K562 (cell line): ENCODE results near the gene MATN4. TPM values are rescaled to one million over a fixed set of nuclear protein-coding genes. Genes with fewer than 3 reads are reported as not detected.

Experiments used
- FOSL1 ChIP-seq: fragments of 200-800 bp; sonication (Bioruptor generic); conservative IDR thresholded peaks from 2 replicates; pipeline ENCODE4 v1.6.1; 2016; ENCODE audit warnings: missing genetic modification characterization, missing compliant biosample characterization
- FOXJ2 ChIP-seq: fragments of 200-800 bp; sonication (Bioruptor generic); IDR thresholded peaks from 2 replicates; pipeline ENCODE4 v1.6.1; 2016; ENCODE audit warnings: missing genetic modification characterization, missing compliant biosample characterization
- KAT2B ChIP-seq: IDR thresholded peaks from one replicate; pipeline ENCODE4 v1.6.1; 2012; ENCODE audit warnings: low read depth, mild to moderate bottlenecking, control low read depth, inconsistent platforms, low read length, moderate library complexity
- LEF1 ChIP-seq: fragments of 450-650 bp; IDR thresholded peaks from 2 replicates; pipeline ENCODE4 v1.6.1; 2016; ENCODE audit warnings: mild to moderate bottlenecking
- MTA3 ChIP-seq: fragments of 450-650 bp; formaldehyde crosslinking; IDR thresholded peaks from 2 replicates; pipeline ENCODE4 v1.6.1; 2017; ENCODE audit warnings: mild to moderate bottlenecking, borderline replicate concordance
- NFATC3 ChIP-seq: fragments of 450-650 bp; IDR thresholded peaks from 2 replicates; pipeline ENCODE4 v1.6.1; 2017; ENCODE audit warnings: mild to moderate bottlenecking
- NR2C2 ChIP-seq, 2 experiments: fragments of 200-800 bp in 1 of 2; sonication (Bioruptor generic) in 1 of 2; sonication (generic) in 1 of 2; formaldehyde crosslinking in 1 of 2; IDR thresholded peaks; 2 replicates each; pipeline versions ENCODE4 v1.6.1 to v1.8.0; 2016 to 2022; ENCODE audit warnings: mild to moderate bottlenecking in 1 of 2, missing compliant biosample characterization in 1 of 2, missing genetic modification characterization in 1 of 2, missing genetic modification reagents in 1 of 2
- PCBP2 ChIP-seq: fragments of 200-400 bp; formaldehyde crosslinking; IDR thresholded peaks from 2 replicates; pipeline ENCODE4 v1.6.1; 2018; ENCODE audit warnings: low read length, low read depth, mild to moderate bottlenecking, moderate library complexity; ENCODE audit not compliant: poor library complexity, severe bottlenecking
- POLR2A ChIP-seq: fragments of 450-650 bp; conservative IDR thresholded peaks from 2 replicates; pipeline ENCODE4 v1.6.1; 2016
- POLR2AphosphoS2 ChIP-seq: IDR thresholded peaks from 2 replicates; pipeline ENCODE4 v1.6.1; 2012; ENCODE audit warnings: low read length, improper control_type of control experiment
- RAD21 ChIP-seq, 2 experiments: fragments of 250-450 bp in 1 of 2; fragments of 450-650 bp in 1 of 2; sonication (Bioruptor Pico) in 1 of 2; formaldehyde crosslinking in 1 of 2; IDR thresholded peaks in 1 of 2; conservative IDR thresholded peaks in 1 of 2; 2 replicates each; pipeline versions ENCODE4 v1.4.0 to v1.8.0; 2020 to 2022; ENCODE audit warnings: mild to moderate bottlenecking in 2 of 2, moderate library complexity in 1 of 2
- RBM25 ChIP-seq: fragments of 200-400 bp; formaldehyde crosslinking; IDR thresholded peaks from 2 replicates; pipeline ENCODE4 v1.6.1; 2018; ENCODE audit warnings: low read length, low read depth, moderate library complexity; ENCODE audit not compliant: severe bottlenecking
- RBM34 ChIP-seq: fragments of 200-400 bp; formaldehyde crosslinking; IDR thresholded peaks from 2 replicates; pipeline ENCODE4 v1.6.1; 2018; ENCODE audit warnings: low read length, borderline replicate concordance; ENCODE audit not compliant: insufficient read depth
- U2AF2 ChIP-seq: fragments of 200-400 bp; formaldehyde crosslinking; optimal IDR thresholded peaks from 2 replicates; pipeline ENCODE3; 2017; ENCODE audit warnings: low read depth, mild to moderate bottlenecking, low read length
- ZNF407 ChIP-seq: fragments of 450-650 bp; IDR thresholded peaks from 2 replicates; pipeline ENCODE4 v1.6.1; 2016; ENCODE audit warnings: low read depth
- polyA plus RNA-seq, 8 experiments: library from polyadenylated mRNA; depleted of rRNA in 4 of 8; stranded (reverse) in 5 of 8; unstranded in 3 of 8; fragments of >200 nt; fragmentation: Nextera tagmentation in 2 of 8; fragmentation: Illumina TruSeq in 1 of 8; extraction: Ambion mirVana in 2 of 8; extraction: Trizol in 1 of 8; gene quantifications; 2 replicates each; pipeline versions ENCODE4 v1.2.1 to v1.2.3, GENCODE V29; 2011 to 2014; ENCODE audit warnings: inconsistent platforms in 1 of 8, missing spikeins in 1 of 8
- total RNA-seq, 7 experiments: library from RNA; depleted of rRNA in 6 of 7; stranded (reverse); fragments of >200 nt in 6 of 7; fragmentation: Illumina TruSeq in 2 of 7; extraction: Trizol in 2 of 7; gene quantifications; 2 replicates each; pipeline versions ENCODE4 v1.2.1 to v1.2.3, GENCODE V29; 2011 to 2021; ENCODE audit warnings: low replicate concordance in 1 of 7
- TF ChIP-seq, protein P1 (sequence below): fragments of 450-650 bp; conservative IDR thresholded peaks from 2 replicates; pipeline ENCODE4 v1.6.1; 2016; ENCODE audit warnings: missing genetic modification characterization, low read depth, mild to moderate bottlenecking, missing compliant biosample characterization, moderate library complexity

Gene MATN4
- total and polyA plus RNA-seq, 9 of the 15 experiments (the other 6 are each of a cell fraction or from before 2014, with no cell fraction given), result 0.09 TPM; not detected in 8

DNA sequence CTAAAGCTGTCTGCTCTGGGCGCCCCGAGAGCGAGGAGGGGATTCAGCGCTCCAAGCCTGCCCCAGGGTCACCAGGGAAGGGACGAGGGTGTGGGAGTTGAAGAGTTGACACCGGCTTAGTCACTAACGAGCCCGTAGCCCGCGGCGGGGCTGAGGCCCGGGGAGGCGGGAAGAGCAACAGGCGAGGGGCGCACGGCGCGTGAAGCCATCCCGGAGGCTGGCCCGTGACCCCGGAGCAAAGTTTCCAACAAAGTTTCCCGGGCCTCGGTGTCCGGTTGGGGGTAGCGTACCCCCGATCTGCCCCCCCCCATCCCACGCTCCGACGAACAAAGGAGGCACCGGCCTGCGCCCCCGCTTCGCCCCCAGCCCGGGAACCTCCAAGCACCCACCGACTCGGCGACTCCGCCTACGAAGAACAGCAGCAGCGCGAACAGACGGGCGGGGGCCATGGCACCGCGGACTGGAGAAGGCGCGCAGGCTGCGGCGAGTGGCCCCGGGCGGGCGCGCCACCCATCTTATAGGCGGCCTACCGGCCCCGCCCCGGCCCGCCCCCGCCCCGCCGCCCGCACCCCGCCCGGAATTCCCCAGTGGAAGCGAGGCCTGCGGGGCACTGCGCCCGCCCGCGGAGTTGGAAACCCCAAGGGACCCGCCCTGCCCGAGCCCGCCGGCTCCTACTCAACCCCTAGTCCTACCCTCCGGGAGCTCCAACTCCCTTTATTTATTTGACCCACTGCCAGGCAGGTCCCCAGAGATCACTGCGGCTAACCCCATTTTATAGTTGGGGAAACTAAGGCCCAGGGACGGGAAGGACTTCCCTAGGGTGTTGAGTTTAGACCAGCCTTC is 40.1 kb upstream of the MATN4 start, which contains the start of gene SDC4 (continued):
- TF ChIP-seq U2AF2, result no peak
- no peak for TF ChIP-seq KAT2B
- TF ChIP-seq POLR2AphosphoS2, result peak; percentile 42; the same call in 1 of the 2 replicates
- peak; percentile 62 for TF ChIP-seq RBM25
- TF ChIP-seq ZNF407, result no peak
- TF ChIP-seq, protein P1, sequence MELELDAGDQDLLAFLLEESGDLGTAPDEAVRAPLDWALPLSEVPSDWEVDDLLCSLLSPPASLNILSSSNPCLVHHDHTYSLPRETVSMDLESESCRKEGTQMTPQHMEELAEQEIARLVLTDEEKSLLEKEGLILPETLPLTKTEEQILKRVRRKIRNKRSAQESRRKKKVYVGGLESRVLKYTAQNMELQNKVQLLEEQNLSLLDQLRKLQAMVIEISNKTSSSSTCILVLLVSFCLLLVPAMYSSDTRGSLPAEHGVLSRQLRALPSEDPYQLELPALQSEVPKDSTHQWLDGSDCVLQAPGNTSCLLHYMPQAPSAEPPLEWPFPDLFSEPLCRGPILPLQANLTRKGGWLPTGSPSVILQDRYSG, result no peak
- no peak for TF ChIP-seq NFATC3
- peak; percentile 55 for TF ChIP-seq FOSL1 (tag)
- TF ChIP-seq RBM34, result no peak
- peak; percentile 68; the same call in 1 of the 2 replicates for TF ChIP-seq MTA3
- peak; percentile 95 for TF ChIP-seq POLR2A
- TF ChIP-seq PCBP2, result no peak
- TF ChIP-seq NR2C2 (CRISPR knock-in tag; IDR thresholded peaks at IDR 0.05), result no peak
- peak; percentile 56; the same call in 1 of the 2 replicates for TF ChIP-seq NR2C2 (tag; IDR thresholded peaks at IDR 0.05)
- TF ChIP-seq FOXJ2 (tag), result no peak
- TF ChIP-seq LEF1, result no peak
- TF ChIP-seq RAD21 (CRISPR knock-in tag; conservative IDR thresholded peaks at IDR 0.05 in 1 of 2, IDR thresholded peaks at IDR 0.05 in 1 of 2), result no peak
